ENCODE measurements around the gene NEK4. TPM values are rescaled to one million over a fixed set of nuclear protein-coding genes. Genes with fewer than 3 reads are reported as not detected.

Gene NEK4
- polyA plus RNA-seq, 1 donor (not counting 4 experiments of a cell fraction or from before 2014, with no cell fraction given): 13.6 TPM

GRCh38 chr3:52809149-52809548, 38.4 kb upstream of the NEK4 start:
- no peak overlapping the region for H3K9ac ChIP-seq (ENCODE audit: control insufficient read depth, extremely low read depth, insufficient read depth, low read length)
- H4K20me1 ChIP-seq (ENCODE audit: control insufficient read depth, extremely low read depth, insufficient read depth, low read length): no peaks in the 10 kb centered on the region
- no peak overlapping the region for H2AFZ ChIP-seq (ENCODE audit: control insufficient read depth, low read length)
- no peaks in the 10 kb centered on the region for H3K9me3 ChIP-seq (ENCODE audit: control insufficient read depth, low read depth, low read length)
- DNase-seq (ENCODE audit: low read depth, low spot score) (no peak), FAIRE-seq (no peak)
- no peaks in the 10 kb centered on the region for H3K9me1 ChIP-seq (ENCODE audit: control insufficient read depth, extremely low read depth, insufficient read depth, low read length)
- no peaks in the 10 kb centered on the region for H3K79me2 ChIP-seq (ENCODE audit: control insufficient read depth, insufficient read depth, low read length)
- no peaks in the 10 kb centered on the region for H3K27me3 ChIP-seq (ENCODE audit: control insufficient read depth, extremely low read depth, insufficient read depth, low read length)
- no peaks in the 10 kb centered on the region for H3K4me1 ChIP-seq (ENCODE audit: control insufficient read depth, extremely low read depth, insufficient read depth, low read length)
- no peak for TF ChIP-seq CTCF (optimal IDR thresholded peaks at IDR 0.05 in 1 of 3, IDR thresholded peaks at IDR 0.05 in 1 of 3, conservative IDR thresholded peaks at IDR 0.05 in 1 of 3; ENCODE audit: extremely low read depth in 1 of 3, insufficient read depth in 2 of 3, low read length in 3 of 3)
- no peak for TF ChIP-seq EZH2 (IDR thresholded peaks at IDR 0.05; ENCODE audit: low read length)
- no peak overlapping the region for H3K4me3 ChIP-seq (ENCODE audit: control insufficient read depth in 2 of 3, extremely low read depth in 1 of 3, insufficient read depth in 2 of 3, low read depth in 1 of 3, low read length in 3 of 3)
- H3K36me3 ChIP-seq (ENCODE audit: control insufficient read depth in 2 of 2, extremely low read depth in 1 of 2, insufficient read depth in 2 of 2, low read length in 2 of 2): no peaks in the 10 kb centered on the region
- dilution Hi-C loops (cut with MboI; ENCODE audit: extremely low pct_ligation_motif_present, low sequenced_read_pairs): no loop called here
- H3K4me2 ChIP-seq (ENCODE audit: control insufficient read depth, extremely low read depth, insufficient read depth, low read depth, low read length): no peak overlapping the region
- no peak overlapping the region for H3K27ac ChIP-seq (ENCODE audit: control insufficient read depth, insufficient read depth, low read length)

- Histone ChIP-seq H3K9me3 (ENCODE audit: control insufficient read depth, low read depth, low read length) (no peaks in the 10 kb centered on the region), H3K27ac (ENCODE audit: control insufficient read depth, insufficient read depth, low read length) (no peak overlapping the region), H3K79me2 (ENCODE audit: control insufficient read depth, insufficient read depth, low read length) (no peaks in the 10 kb centered on the region), H4K20me1 (ENCODE audit: control insufficient read depth, extremely low read depth, insufficient read depth, low read length) (no peaks in the 10 kb centered on the region), H3K9me1 (ENCODE audit: control insufficient read depth, extremely low read depth, insufficient read depth, low read length) (no peaks in the 10 kb centered on the region), H3K36me3 (ENCODE audit: control insufficient read depth in 2 of 2, extremely low read depth in 1 of 2, insufficient read depth in 2 of 2, low read length in 2 of 2) (no peaks in the 10 kb centered on the region), H3K27me3 (ENCODE audit: control insufficient read depth, extremely low read depth, insufficient read depth, low read length) (peaks cover under 1% of the 10 kb centered on the region), H3K4me3 (ENCODE audit: control insufficient read depth in 2 of 3, extremely low read depth in 1 of 3, insufficient read depth in 2 of 3, low read depth in 1 of 3, low read length in 3 of 3) (no peak overlapping the region), H3K4me2 (ENCODE audit: control insufficient read depth, extremely low read depth, insufficient read depth, low read depth, low read length) (no peak overlapping the region), H3K9ac (ENCODE audit: control insufficient read depth, extremely low read depth, insufficient read depth, low read length) (no peak overlapping the region), H2AFZ (ENCODE audit: control insufficient read depth, low read length) (no peak overlapping the region), H3K4me1 (ENCODE audit: control insufficient read depth, extremely low read depth, insufficient read depth, low read length) (no peaks in the 10 kb centered on the region)
- FAIRE-seq: no peak
- TF ChIP-seq EZH2 (IDR thresholded peaks at IDR 0.05; ENCODE audit: low read length) (no peak), CTCF (optimal IDR thresholded peaks at IDR 0.05 in 1 of 3, IDR thresholded peaks at IDR 0.05 in 1 of 3, conservative IDR thresholded peaks at IDR 0.05 in 1 of 3; ENCODE audit: extremely low read depth in 1 of 3, insufficient read depth in 2 of 3, low read length in 3 of 3) (no peak)
- dilution Hi-C loops (cut with MboI; ENCODE audit: extremely low pct_ligation_motif_present, low sequenced_read_pairs): no loop called here
- no peak for DNase-seq (ENCODE audit: low read depth, low spot score)
These were observed 34.7 kb upstream of the NEK4 start for GRCh38 chr3:52805270-52806039.
